Stomach (tissue), 9 donors: ENCODE results near the gene BANP. TPM values are rescaled to one million over a fixed set of nuclear protein-coding genes. Genes with fewer than 3 reads are reported as not detected.
"Not testable (repeated sequence)": the region's sequence is repeated elsewhere in the genome, so short reads cannot be mapped to it uniquely, and the experiment has no call there.

Experiments
- DNase-seq, 2 donors: peaks; one replicate each; pipeline versions ENCODE4 v3.0.0 to v3.0.0-alpha.2; 2013 to 2019
- H3K27ac ChIP-seq, 5 donors: fragments of 200-600 bp in 4 of 5; sonication (generic) in 4 of 5; one replicate each; pipeline ENCODE4 v1.5.1; 2013 to 2019; ENCODE audit warnings: mild to moderate bottlenecking in 1 of 5, moderate library complexity in 1 of 5
- H3K27me3 ChIP-seq, 3 donors: fragments of 200-600 bp; sonication (generic); one replicate each; pipeline ENCODE4 v1.5.1; 2017 to 2019; ENCODE audit warnings: mixed run types in 1 of 3
- H3K36me3 ChIP-seq, 4 donors: fragments of 200-600 bp; sonication (generic); 1 replicate in 3 of 4; 2 replicates in 1 of 4; pipeline ENCODE4 v1.5.1; 2016 to 2019
- H3K4me1 ChIP-seq, 4 donors: fragments of 200-600 bp; sonication (generic); one replicate each; pipeline ENCODE4 v1.5.1; 2016 to 2019
- H3K4me3 ChIP-seq, 4 donors: fragments of 200-600 bp; sonication (generic) in 3 of 4; one replicate each; pipeline ENCODE4 v1.5.1; 2016 to 2019; ENCODE audit warnings: mild to moderate bottlenecking in 1 of 4
- H3K9me3 ChIP-seq, 4 donors: fragments of 200-600 bp; sonication (generic); one replicate each; pipeline ENCODE4 v1.5.1; 2016 to 2019
- EP300 ChIP-seq: sonication (generic); formaldehyde crosslinking; IDR thresholded peaks from one replicate; pipeline ENCODE4 v1.6.1; 2017; ENCODE audit warnings: antibody characterized with exemption
- POLR2A ChIP-seq, 4 donors: fragments of 450-650 bp; IDR thresholded peaks; one replicate each; pipeline ENCODE4 v1.6.1; 2016; ENCODE audit warnings: antibody characterized with exemption in 4 of 4, control low read depth in 2 of 4, mild to moderate bottlenecking in 1 of 4, moderate library complexity in 1 of 4
- POLR2AphosphoS5 ChIP-seq, 3 donors: sonication (generic); formaldehyde crosslinking; IDR thresholded peaks; one replicate each; pipeline ENCODE4 v1.6.1; 2016; ENCODE audit warnings: antibody characterized with exemption in 3 of 3
- WGBS, 5 donors: extraction: QIAGEN DNeasy Blood & Tissue Kit in 3 of 5; methylation state at CpG; one replicate each; pipeline versions ENCODE4 v1.1.5 to v1.1.7; 2013 to 2018; 5-methylcytosine and 5-hydroxymethylcytosine counted together
- intact Hi-C: fragments of 100-400 bp; cut with DNase I; formaldehyde crosslinking; loops from one replicate; pipeline ENCODE4 v1.15.1; 2023; ENCODE audit warnings: low total_unique reads
- polyA plus RNA-seq, 3 donors: library from polyadenylated mRNA; stranded (reverse); fragments of 200-250 nt; gene quantifications; one replicate each; pipeline ENCODE4 v1.2.3, GENCODE V29; 2013
- total RNA-seq, 5 donors: library from RNA; depleted of rRNA; stranded (reverse); fragments of >200 nt; gene quantifications; one replicate each; pipeline versions ENCODE4 v1.1.0 to v1.2.3, GENCODE V29; 2014 to 2016
- TF ChIP-seq, protein P1 (sequence below), 7 experiments: fragments of 450-650 bp in 4 of 7; fragments of 200-600 bp in 3 of 7; sonication (generic) in 3 of 7; IDR thresholded peaks; one replicate each; pipeline ENCODE4 v1.5.1; 2016 to 2019; ENCODE audit warnings: antibody characterized with exemption in 7 of 7, control low read depth in 2 of 7, mild to moderate bottlenecking in 1 of 7
- donor health status: healthy with polysubstance abuse.
- donor health status: Bipolar disorder and iron deficiency.
- donor health status: healthy.

BANP gene
- total and polyA plus RNA-seq, 8 donors = 6.0 to 144 (median 18.3) TPM

- peak in 1 of 2 donors; percentile 13 for DNase-seq
- Histone ChIP-seq H3K36me3 (peaks cover 4 to 43% (median 37%) of the 10 kb centered on the region in 4 donors), H3K9me3 (no peaks in the 10 kb centered on the region), H3K4me3 (no peak overlapping the region), H3K27ac (no peak overlapping the region), H3K4me1 (peaks cover 7 to 27% (median 22%) of the 10 kb centered on the region in 4 donors), H3K27me3 (no peaks in the 10 kb centered on the region)
- WGBS, 5 donors = 85 to 95% (median 89%) methylated on average over 25 to 32 of the region's 32 CpGs
- TF ChIP-seq POLR2AphosphoS5 (IDR thresholded peaks at IDR 0.05) (no peak), POLR2A (IDR thresholded peaks at IDR 0.05) (no peak)
- intact Hi-C loops = no loop called here
Observed at GRCh38 chr16:88014954-88015805, 63.9 kb downstream of the BANP start.

DNA sequence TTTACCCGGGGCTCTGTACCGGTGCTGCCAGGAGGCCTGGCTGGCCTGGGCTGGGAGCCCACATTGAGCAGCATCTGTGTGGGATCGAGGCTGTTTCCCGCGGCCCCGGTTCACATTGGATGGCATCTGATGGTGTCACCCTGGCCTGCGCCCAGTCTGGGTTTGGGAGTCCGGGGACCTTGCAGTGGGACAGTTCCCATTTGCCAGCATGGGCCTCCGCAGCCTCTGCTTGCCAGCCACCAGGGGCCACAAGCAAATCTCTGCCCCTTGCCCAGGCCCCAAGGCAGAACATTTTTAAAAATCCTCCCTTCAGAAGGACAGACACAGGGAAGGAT is 64.5 kb downstream of the BANP start:
- 86 to 96% (median 93%) methylated on average over 7 to 9 of the region's 9 CpGs for WGBS, 5 donors
- no peak overlapping the region for H3K4me3 ChIP-seq
- TF ChIP-seq POLR2AphosphoS5 (IDR thresholded peaks at IDR 0.05) = no peak
- H3K27ac ChIP-seq = no peak overlapping the region
- H3K9me3 ChIP-seq = no peaks in the 10 kb centered on the region
- no peaks in the 10 kb centered on the region for H3K27me3 ChIP-seq
- H3K4me1 ChIP-seq = peaks cover 7 to 27% (median 23%) of the 10 kb centered on the region in 4 donors
- peaks cover under 1 to 41% (median 32%) of the 10 kb centered on the region in 4 donors for H3K36me3 ChIP-seq
- no peak for DNase-seq
- intact Hi-C loops = no loop called here

GRCh38 chr16:88016386-88016785 is 65.2 kb downstream of the BANP start:
- intact Hi-C loops = not testable (repeated sequence)

DNA sequence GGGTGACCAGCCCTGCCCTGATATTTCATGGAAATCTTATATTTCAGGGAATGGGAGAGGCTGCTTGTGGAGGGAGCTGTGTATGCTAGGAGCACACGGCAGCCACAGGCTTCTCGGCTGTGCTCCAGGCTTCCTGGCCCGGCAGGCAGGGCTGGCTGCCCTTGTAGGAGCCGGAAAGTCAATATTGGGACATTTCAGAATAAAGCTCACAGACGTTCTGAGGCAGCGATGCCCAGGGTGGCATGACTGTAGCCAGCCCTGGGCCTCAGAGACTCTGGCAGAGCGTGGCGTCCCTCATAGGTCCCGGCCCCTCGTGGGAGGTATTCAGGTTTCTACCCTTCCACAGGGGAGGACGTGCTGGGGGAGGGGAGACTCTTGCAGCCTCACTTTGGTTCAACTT is 65.7 kb downstream of the BANP start:
- DNase-seq = peak in 1 of 2 donors; percentile 71
- Histone ChIP-seq H3K27me3 (no peaks in the 10 kb centered on the region), H3K27ac (no peak overlapping the region), H3K36me3 (peaks cover 0 to 37% (median 27%) of the 10 kb centered on the region in 4 donors), H3K9me3 (no peaks in the 10 kb centered on the region), H3K4me1 (peaks cover 7 to 27% (median 23%) of the 10 kb centered on the region in 4 donors), H3K4me3 (no peak overlapping the region)
- TF ChIP-seq POLR2AphosphoS5 (IDR thresholded peaks at IDR 0.05) (no peak), EP300 (no peak), POLR2A (IDR thresholded peaks at IDR 0.05) (no peak)
- intact Hi-C loops = no loop called here
- 22 to 73% (median 52%) methylated on average over 3 to 11 of the region's 11 CpGs for WGBS, 5 donors

More at GRCh38 chr16:88016386-88016785, 65.2 kb downstream of the BANP start:
- peaks cover 7 to 27% (median 23%) of the 10 kb centered on the region in 4 donors for H3K4me1 ChIP-seq
- H3K36me3 ChIP-seq = peaks cover 0 to 36% (median 27%) of the 10 kb centered on the region in 4 donors
- not testable (repeated sequence) for H3K27me3 ChIP-seq, H3K4me3 ChIP-seq, H3K27ac ChIP-seq, H3K9me3 ChIP-seq, DNase-seq
- WGBS, 5 donors = 79 to 88% (median 84%) methylated on average over 18 of the region's 18 CpGs

DNA sequence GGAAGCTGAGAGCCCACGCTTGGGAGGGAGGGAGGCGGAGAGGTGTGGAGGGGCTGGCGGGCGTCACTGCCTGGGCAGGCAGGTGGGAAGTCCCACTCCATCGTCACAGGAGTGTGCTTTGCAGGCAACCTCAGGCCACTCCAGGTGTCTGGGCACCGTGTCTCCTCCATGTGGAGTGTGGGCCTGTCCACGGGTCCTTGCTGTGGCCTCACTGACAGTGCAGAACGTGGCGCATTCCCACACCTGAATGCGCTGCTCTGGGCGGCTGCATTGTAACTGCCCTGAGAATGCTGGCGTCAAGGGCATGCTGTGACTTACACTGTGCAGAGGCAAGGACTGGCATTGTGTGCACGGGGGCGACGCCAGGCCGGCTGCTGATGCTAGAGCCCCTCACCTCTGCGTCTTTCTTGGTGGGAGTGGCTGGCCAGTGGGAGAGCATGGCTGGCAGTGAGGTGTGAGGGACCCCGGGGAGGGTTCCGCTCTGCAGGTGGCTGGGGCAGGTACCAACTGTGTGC is 66.4 kb downstream of the BANP start:
- Histone ChIP-seq H3K36me3 (peaks cover 0 to 38% (median 32%) of the 10 kb centered on the region in 4 donors), H3K27ac (no peak overlapping the region)
- WGBS, 5 donors = 90 to 94% (median 93%) methylated on average over 5 to 19 of the region's 19 CpGs

DNA sequence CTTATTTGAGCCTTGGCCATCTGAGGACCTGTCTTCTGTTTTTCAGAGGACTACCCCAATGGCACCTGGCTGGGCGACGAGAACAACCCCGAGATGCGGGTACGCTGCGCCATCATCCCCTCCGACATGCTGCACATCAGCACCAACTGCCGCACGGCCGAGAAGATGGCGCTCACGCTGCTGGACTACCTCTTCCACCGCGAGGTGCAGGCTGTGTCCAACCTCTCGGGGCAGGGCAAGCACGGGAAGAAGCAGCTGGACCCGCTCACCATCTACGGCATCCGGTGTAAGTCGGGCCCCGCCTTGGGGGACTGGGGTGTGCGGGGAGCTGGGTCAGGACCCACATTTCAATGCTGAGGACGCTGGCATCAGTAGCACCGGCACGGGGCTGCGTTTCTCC is 67.1 kb downstream of the BANP start:
- intact Hi-C loops, H3K27me3 ChIP-seq, DNase-seq, H3K9me3 ChIP-seq, H3K4me3 ChIP-seq: not testable (repeated sequence)
- 97 to 98% (median 97%) methylated on average over 17 to 26 of the region's 26 CpGs for WGBS, 5 donors
- H3K4me1 ChIP-seq = peaks cover 7 to 23% (median 21%) of the 10 kb centered on the region in 4 donors
- H3K27ac ChIP-seq = peak overlapping the region in 1 of 5 donors; percentile 60
- peaks cover 0 to 38% (median 36%) of the 10 kb centered on the region in 4 donors for H3K36me3 ChIP-seq

More for the DNA sequence above, 66.4 kb downstream of the BANP start:
- H3K4me1 ChIP-seq = peaks cover 7 to 27% (median 23%) of the 10 kb centered on the region in 4 donors
- H3K27me3 ChIP-seq = no peaks in the 10 kb centered on the region
- no peaks in the 10 kb centered on the region for H3K9me3 ChIP-seq
- intact Hi-C loops = no loop called here
- H3K4me3 ChIP-seq = no peak overlapping the region
- DNase-seq = no peak
- TF ChIP-seq, protein P1, sequence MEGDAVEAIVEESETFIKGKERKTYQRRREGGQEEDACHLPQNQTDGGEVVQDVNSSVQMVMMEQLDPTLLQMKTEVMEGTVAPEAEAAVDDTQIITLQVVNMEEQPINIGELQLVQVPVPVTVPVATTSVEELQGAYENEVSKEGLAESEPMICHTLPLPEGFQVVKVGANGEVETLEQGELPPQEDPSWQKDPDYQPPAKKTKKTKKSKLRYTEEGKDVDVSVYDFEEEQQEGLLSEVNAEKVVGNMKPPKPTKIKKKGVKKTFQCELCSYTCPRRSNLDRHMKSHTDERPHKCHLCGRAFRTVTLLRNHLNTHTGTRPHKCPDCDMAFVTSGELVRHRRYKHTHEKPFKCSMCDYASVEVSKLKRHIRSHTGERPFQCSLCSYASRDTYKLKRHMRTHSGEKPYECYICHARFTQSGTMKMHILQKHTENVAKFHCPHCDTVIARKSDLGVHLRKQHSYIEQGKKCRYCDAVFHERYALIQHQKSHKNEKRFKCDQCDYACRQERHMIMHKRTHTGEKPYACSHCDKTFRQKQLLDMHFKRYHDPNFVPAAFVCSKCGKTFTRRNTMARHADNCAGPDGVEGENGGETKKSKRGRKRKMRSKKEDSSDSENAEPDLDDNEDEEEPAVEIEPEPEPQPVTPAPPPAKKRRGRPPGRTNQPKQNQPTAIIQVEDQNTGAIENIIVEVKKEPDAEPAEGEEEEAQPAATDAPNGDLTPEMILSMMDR (IDR thresholded peaks at IDR 0.05) = no peak
- TF ChIP-seq POLR2AphosphoS5 (IDR thresholded peaks at IDR 0.05) = no peak
- no peak for TF ChIP-seq EP300
- TF ChIP-seq POLR2A (IDR thresholded peaks at IDR 0.05) = no peak

DNA sequence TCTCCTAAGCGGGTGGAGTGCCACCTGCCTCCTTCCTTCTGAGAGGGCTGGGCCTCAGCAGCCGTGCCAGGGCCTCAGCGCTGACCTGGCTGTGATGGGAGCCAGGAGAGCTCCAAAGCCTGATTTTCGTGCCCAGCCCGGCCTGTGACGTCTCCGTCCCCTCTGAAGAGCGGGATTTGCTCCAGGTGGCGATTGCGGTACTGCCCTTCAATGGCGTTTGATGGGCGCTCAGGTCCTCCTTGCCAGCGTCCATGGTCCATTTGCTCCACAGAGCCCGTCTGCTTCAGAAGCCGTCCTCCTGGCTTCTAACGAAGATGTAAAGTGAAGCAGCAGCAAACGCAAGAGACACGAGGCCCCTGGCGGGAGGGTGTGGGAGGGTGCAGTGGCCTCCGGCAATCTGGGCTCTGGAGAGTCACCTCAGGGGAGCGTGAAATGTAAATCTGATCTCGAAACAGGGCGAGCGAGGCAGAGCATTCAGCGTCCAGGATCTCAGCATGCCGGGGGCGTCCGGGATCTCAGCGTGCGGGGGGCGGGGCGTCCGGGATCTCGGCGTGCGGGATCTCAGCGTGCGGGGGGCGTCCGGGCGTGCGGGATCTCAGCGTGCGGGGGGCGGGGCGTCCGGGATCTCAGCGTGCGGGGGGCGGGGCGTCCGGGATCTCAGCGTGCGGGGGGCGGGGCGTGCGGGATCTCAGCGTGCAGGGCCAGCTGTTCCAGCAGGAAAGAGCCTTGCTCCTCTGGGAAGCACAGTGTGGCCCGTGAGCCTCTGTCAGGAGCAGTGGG is 68.0 kb downstream of the BANP start:
- WGBS, 5 donors = 73 to 87% (median 81%) methylated on average over 24 to 47 of the region's 59 CpGs
- H3K9me3 ChIP-seq, DNase-seq, H3K27me3 ChIP-seq, intact Hi-C loops, H3K4me3 ChIP-seq: not testable (repeated sequence)
- peaks cover 2 to 15% (median 12%) of the 10 kb centered on the region in 4 donors for H3K4me1 ChIP-seq
- peaks cover 0 to 42% (median 39%) of the 10 kb centered on the region in 4 donors for H3K36me3 ChIP-seq
- H3K27ac ChIP-seq = peak overlapping the region in 2 of 5 donors; percentile 55 to 60
